ENCODE data around the gene FGF19. TPM values are rescaled to one million over a fixed set of nuclear protein-coding genes. Genes with fewer than 3 reads are reported as not detected.

FGF19 gene
- total and polyA plus RNA-seq, 2 experiments from 2014 or later = not detected

DNA sequence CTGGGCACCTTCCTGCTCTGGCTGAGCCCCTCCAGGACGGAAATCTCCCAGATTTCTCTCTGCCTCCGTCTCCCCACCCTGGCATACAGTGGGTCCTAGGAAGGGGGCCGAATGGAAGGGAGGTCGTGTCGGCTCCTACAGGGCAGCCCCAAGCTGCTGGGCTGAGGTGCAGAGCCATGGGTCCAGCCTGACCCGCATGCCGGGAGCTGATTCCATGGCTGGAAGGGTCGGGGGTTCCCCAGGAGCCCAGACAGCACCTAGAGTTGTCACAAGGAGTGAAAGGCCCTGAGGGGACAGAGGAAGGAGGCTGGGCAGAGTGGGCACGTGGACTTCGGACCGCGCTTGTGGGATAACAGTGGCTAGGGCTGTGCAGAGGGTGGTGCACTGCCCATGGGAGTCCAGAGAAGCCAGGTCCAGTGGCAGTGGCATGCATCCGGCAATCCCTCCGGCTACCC is 46.3 kb downstream of the FGF19 start:
- no peak overlapping the region for H3K27ac ChIP-seq
- TF ChIP-seq EZH2 (IDR thresholded peaks at IDR 0.05; ENCODE audit: insufficient read depth, poor library complexity, severe bottlenecking) (no peak), EZH2phosphoT487 (IDR thresholded peaks at IDR 0.05; ENCODE audit: insufficient read depth, low read depth) (no peak)
- H3K4me1 ChIP-seq (ENCODE audit: insufficient read depth) = no peaks in the 10 kb centered on the region
- no peaks in the 10 kb centered on the region; the same call in 1 of the 2 replicates for H3K79me2 ChIP-seq (ENCODE audit: insufficient read depth)
- H3K27me3 ChIP-seq (replicated peaks; ENCODE audit: insufficient read depth) = no peaks in the 10 kb centered on the region
- no peak overlapping the region for H3K4me3 ChIP-seq
- peaks cover 5% of the 10 kb centered on the region; the same call in 1 of the 2 replicates for H4K20me1 ChIP-seq (ENCODE audit: insufficient read depth)
- H2AFZ ChIP-seq = no peak overlapping the region
- peaks cover 42% of the 10 kb centered on the region for H3F3A ChIP-seq (ENCODE audit: insufficient read depth)
- no peaks in the 10 kb centered on the region for H3K9me3 ChIP-seq (ENCODE audit: low read depth)
- no peaks in the 10 kb centered on the region for H3K9me2 ChIP-seq (ENCODE audit: insufficient read depth)
- DNase-seq = no peak
- peaks cover 20% of the 10 kb centered on the region for H3K36me3 ChIP-seq (ENCODE audit: low read depth)
- H3K4me2 ChIP-seq (ENCODE audit: unreplicated experiment) = no peak overlapping the region
- in situ Hi-C loops (cut with MboI) = loop anchor here (5.0 kb wide), 1 partner anchor 550 kb away; no protein-coding TSS in a partner anchor
- H3K9ac ChIP-seq = no peak overlapping the region
- 78 to 86% methylated on average over 10 to 14 of the region's 14 CpGs for WGBS, 2 experiments (ENCODE audit: low coverage in 1 of 2, low lambda C conversion rate in 2 of 2, missing lambda C conversion rate in 2 of 2)

DNA sequence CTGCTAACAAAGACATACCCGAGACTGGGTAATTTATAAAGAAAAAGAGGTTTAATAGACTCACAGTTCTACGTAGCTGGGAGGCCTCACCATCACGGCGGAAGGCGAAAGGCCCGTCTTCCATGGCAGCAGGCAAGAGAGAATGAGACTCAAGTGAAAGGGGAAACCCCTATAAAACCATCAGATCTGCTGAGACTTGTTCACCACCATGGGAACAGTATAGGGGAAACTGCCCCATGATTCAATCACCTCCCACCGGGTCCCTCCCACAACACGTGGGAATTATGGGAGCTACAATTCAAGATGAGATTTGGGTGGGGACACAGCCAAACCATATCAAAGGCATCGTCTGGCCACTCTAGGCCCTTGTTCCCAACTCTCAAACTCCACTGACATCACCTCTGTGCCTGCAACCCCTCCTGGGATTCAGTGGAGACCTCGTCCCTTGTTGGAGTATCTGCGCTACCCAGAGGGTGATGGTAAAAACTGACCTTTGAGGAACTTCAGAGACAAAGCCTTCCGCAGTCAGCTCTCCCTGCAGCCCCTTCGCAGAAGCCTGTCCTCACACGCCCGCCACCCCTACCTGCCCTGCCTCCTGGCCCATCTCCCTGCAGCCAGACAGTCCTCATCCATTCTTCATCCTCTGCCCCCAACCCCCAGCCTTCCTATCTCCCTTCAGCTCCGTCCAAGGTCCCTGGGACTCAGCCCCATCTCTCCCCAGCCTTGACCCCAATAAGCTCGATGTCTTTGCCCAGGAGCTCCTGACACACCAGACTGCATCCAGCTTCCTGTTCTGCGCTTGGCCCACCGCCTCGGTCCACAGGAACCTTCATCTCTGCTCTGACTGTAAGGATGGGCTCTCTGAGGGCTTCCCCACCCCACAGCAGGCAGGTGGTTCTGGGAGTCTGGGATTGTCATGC is 47.0 kb downstream of the FGF19 start:
- Histone ChIP-seq H3K9ac (no peak overlapping the region), H3K36me3 (ENCODE audit: low read depth) (peaks cover 26% of the 10 kb centered on the region), H3K4me1 (ENCODE audit: insufficient read depth) (no peaks in the 10 kb centered on the region), H3K4me2 (ENCODE audit: unreplicated experiment) (no peak overlapping the region), H2AFZ (no peak overlapping the region), H4K20me1 (ENCODE audit: insufficient read depth) (peaks cover 5% of the 10 kb centered on the region), H3K4me3 (no peak overlapping the region), H3K27ac (no peak overlapping the region), H3K9me2 (ENCODE audit: insufficient read depth) (no peaks in the 10 kb centered on the region), H3F3A (ENCODE audit: insufficient read depth) (peaks cover 49% of the 10 kb centered on the region), H3K9me3 (ENCODE audit: low read depth) (no peaks in the 10 kb centered on the region), H3K79me2 (ENCODE audit: insufficient read depth) (no peaks in the 10 kb centered on the region; the same call in 1 of the 2 replicates), H3K27me3 (replicated peaks; ENCODE audit: insufficient read depth) (no peaks in the 10 kb centered on the region)
- 81% methylated on average over 15 to 20 of the region's 20 CpGs for WGBS, 2 experiments (ENCODE audit: low coverage in 1 of 2, low lambda C conversion rate in 2 of 2, missing lambda C conversion rate in 2 of 2)
- peak; percentile 27 for DNase-seq
- in situ Hi-C loops (cut with MboI) = loop anchor here (5.0 kb wide), 1 partner anchor 549 kb away; no protein-coding TSS in a partner anchor
- no peak for TF ChIP-seq EZH2phosphoT487 (IDR thresholded peaks at IDR 0.05; ENCODE audit: insufficient read depth, low read depth)
- TF ChIP-seq EZH2 (IDR thresholded peaks at IDR 0.05; ENCODE audit: insufficient read depth, poor library complexity, severe bottlenecking) = no peak

DNA sequence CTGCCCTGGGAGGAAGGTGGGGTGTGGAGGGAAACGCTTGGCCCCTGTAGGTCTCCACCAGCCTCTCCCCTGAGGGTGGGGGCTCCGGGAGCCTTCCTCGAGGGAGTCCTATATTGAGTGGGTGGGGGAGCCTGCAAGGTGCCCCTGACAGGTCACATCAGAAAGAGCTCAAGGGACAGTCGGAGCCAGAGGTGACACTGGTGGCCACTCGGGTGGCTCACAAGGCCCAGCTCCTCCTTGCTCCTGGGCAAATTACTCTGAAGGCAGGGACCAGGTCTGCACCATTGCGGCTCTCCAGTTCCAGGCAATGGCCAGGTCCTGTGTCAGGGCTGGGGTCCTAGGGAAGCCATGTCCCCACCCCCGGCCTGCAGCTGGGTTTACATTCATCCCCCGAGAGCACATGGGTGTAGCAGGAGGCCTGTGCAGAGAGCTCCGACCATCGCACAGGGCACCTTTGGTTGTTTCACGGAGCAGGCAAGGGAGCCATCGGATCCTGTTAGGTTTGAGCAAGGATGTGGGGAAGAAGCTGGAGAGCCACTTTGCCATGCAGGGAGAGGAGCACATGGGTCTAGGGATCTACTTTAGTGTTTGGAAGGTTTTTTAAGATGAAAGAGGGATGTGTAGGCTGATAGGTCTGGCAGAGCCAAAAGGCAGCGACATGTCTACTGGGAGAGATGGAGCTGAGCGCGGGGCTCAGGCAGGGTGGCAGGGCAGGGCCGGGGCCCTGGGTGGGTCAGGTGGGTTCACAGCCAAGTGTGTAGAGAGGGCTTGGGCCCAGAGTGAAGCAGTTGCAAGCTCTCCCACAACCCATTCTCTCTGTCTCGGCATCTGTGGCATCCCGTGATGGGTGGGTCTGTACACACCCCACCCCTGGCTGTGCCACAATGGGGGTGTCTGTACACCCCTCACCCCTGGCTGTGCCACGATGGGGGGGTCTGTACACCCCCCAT is 48.1 kb downstream of the FGF19 start:
- H3K4me1 ChIP-seq (ENCODE audit: insufficient read depth) = no peaks in the 10 kb centered on the region

More for the DNA sequence above, 48.1 kb downstream of the FGF19 start:
- Histone ChIP-seq H4K20me1 (ENCODE audit: insufficient read depth) (peaks cover 11% of the 10 kb centered on the region), H3F3A (ENCODE audit: insufficient read depth) (peaks cover 60% of the 10 kb centered on the region), H3K4me2 (ENCODE audit: unreplicated experiment) (no peak overlapping the region), H3K79me2 (ENCODE audit: insufficient read depth) (peaks cover 2% of the 10 kb centered on the region), H2AFZ (no peak overlapping the region), H3K27ac (peak overlapping the region; percentile 9; the same call in 1 of the 2 replicates), H3K27me3 (replicated peaks; ENCODE audit: insufficient read depth) (no peaks in the 10 kb centered on the region), H3K9me2 (ENCODE audit: insufficient read depth) (no peaks in the 10 kb centered on the region), H3K36me3 (ENCODE audit: low read depth) (peaks cover 37% of the 10 kb centered on the region), H3K4me3 (no peak overlapping the region), H3K9me3 (ENCODE audit: low read depth) (no peaks in the 10 kb centered on the region), H3K9ac (no peak overlapping the region)
- DNase-seq = peak; percentile 28
- TF ChIP-seq EZH2phosphoT487 (IDR thresholded peaks at IDR 0.05; ENCODE audit: insufficient read depth, low read depth) (no peak), EZH2 (IDR thresholded peaks at IDR 0.05; ENCODE audit: insufficient read depth, poor library complexity, severe bottlenecking) (no peak)
- WGBS, 2 experiments (ENCODE audit: low coverage in 1 of 2, low lambda C conversion rate in 2 of 2, missing lambda C conversion rate in 2 of 2) = 77 to 80% methylated on average over 19 of the region's 19 CpGs
- in situ Hi-C loops (cut with MboI) = loop anchor here (5.0 kb wide), 1 partner anchor 548 kb away; no protein-coding TSS in a partner anchor

All from GM23248 (cell line).